GM10248 (cell line): ENCODE data around the gene SLC35F5.

Experiments
- CTCF ChIA-PET: fragments of 300-600 bp; sonication (Branson Sonifier 250); formaldehyde crosslinking; extraction: SDS; loops from one replicate; lab custom pipeline; 2021; ENCODE audit warnings: antibody characterized with exemption; lab: Yijun Ruan, JAX
- POLR2A ChIA-PET: fragments of 350-650 bp; sonication (Branson Sonifier 250); formaldehyde crosslinking; extraction: SDS; loops from one replicate; lab custom pipeline; 2020; ENCODE audit warnings: antibody characterized with exemption; lab: Yijun Ruan, JAX
- DNase-seq: peaks from one replicate; pipeline ENCODE4 v3.0.0; 2012; ENCODE audit errors: extremely low spot score
- TF ChIP-seq, protein P1 (sequence below): IDR thresholded peaks from 2 replicates; pipeline ENCODE4 v1.5.1; 2012; ENCODE audit warnings: mild to moderate bottlenecking, low read depth; ENCODE audit errors: extremely low read depth, missing control alignments, control extremely low read depth

Gene SLC35F5

GRCh38 chr2:113741091-113741490 is 15.4 kb downstream of the SLC35F5 start:
- ChIA-PET CTCF (interaction anchor here (0.7 to 1.0 kb wide), 2 partner anchors 11 to 20 kb away, joined by 3 read pairs; no protein-coding TSS in a partner anchor), POLR2A (no interaction called here)
- DNase-seq, result no peak
- TF ChIP-seq, protein P1, sequence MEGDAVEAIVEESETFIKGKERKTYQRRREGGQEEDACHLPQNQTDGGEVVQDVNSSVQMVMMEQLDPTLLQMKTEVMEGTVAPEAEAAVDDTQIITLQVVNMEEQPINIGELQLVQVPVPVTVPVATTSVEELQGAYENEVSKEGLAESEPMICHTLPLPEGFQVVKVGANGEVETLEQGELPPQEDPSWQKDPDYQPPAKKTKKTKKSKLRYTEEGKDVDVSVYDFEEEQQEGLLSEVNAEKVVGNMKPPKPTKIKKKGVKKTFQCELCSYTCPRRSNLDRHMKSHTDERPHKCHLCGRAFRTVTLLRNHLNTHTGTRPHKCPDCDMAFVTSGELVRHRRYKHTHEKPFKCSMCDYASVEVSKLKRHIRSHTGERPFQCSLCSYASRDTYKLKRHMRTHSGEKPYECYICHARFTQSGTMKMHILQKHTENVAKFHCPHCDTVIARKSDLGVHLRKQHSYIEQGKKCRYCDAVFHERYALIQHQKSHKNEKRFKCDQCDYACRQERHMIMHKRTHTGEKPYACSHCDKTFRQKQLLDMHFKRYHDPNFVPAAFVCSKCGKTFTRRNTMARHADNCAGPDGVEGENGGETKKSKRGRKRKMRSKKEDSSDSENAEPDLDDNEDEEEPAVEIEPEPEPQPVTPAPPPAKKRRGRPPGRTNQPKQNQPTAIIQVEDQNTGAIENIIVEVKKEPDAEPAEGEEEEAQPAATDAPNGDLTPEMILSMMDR, result no peak

GRCh38 chr2:113739849-113740248 is 16.6 kb downstream of the SLC35F5 start:
- no peak for DNase-seq
- CTCF ChIA-PET, result interaction anchor here (0.8 to 1.6 kb wide), 2 partner anchors 16 to 20 kb away, joined by 3 to 6 read pairs; partner anchors contain the start of gene SLC35F5
- POLR2A ChIA-PET, result no interaction called here
- TF ChIP-seq, protein P1, result no peak

DNA sequence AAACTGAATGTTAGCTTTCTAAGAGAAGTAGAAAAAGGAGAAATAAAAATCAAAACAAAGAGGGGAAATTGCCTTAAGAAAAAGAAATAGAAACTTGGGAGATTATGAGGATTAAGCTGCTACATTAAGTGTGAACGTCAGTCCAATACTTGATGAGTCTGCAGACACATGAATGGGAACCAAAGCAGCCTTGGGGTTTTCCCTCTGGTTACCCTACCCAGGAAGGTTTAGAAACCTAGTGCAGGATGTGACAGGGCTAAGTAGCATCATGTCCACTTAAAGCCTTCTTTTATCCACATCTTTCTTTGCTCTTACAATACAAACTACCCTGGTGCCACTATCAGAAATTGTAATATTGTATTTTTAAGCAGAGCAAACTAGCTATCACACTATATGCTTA is 22.3 kb downstream of the SLC35F5 start:
- TF ChIP-seq, protein P1, result no peak
- ChIA-PET CTCF (interaction anchor here (1.0 to 1.7 kb wide), 3 partner anchors 8 to 244 kb away, joined by 3 to 8 read pairs (median 3); no protein-coding TSS in a partner anchor), POLR2A (interaction anchor here (0.6 kb wide), 1 partner anchor 20 kb away, joined by 3 read pairs; no protein-coding TSS in a partner anchor)
- DNase-seq, result peak; percentile 36

- TF ChIP-seq, protein P1, result no peak
- ChIA-PET CTCF (interaction anchor here (1.1 to 2.9 kb wide), 4 partner anchors 8 to 120 kb away, joined by 3 to 17 read pairs (median 4); no protein-coding TSS in a partner anchor), POLR2A (no interaction called here)
- DNase-seq, result no peak
Measured at GRCh38 chr2:113724010-113724409, 32.4 kb downstream of the SLC35F5 start.

GRCh38 chr2:113723411-113723810 is 33.0 kb downstream of the SLC35F5 start:
- POLR2A ChIA-PET, result no interaction called here
- no peak for DNase-seq
- CTCF ChIA-PET, result interaction anchor here (1.1 to 1.6 kb wide), 3 partner anchors 14 to 119 kb away, joined by 3 to 5 read pairs (median 3); no protein-coding TSS in a partner anchor
- TF ChIP-seq, protein P1, result no peak

DNA sequence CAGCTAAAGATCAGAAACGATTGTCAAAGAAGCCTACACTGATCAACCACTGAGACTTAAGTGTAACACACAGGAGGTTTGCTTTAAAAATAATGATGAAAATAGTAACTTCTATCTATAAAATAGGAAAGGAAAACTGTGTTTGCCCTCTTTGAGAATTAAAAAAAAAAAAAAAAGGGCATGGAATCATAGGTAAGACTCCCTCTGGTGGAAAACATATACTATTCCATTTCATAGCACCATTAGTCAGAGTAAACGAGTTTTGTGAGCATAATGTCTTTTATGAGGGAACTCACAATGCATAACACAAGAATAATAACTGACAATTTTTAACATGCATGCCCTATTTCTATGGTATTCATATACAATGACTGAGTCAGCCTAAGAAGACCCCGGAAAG is 36.3 kb downstream of the SLC35F5 start:
- DNase-seq, result no peak
- CTCF ChIA-PET, result interaction anchor here (0.8 to 2.4 kb wide), 5 partner anchors 14 to 259 kb away, joined by 3 to 6 read pairs (median 3); no protein-coding TSS in a partner anchor
- TF ChIP-seq, protein P1, result no peak
- POLR2A ChIA-PET, result interaction anchor here (0.7 kb wide), 1 partner anchor 33 kb away, joined by 3 read pairs; no protein-coding TSS in a partner anchor
